ENCODE results near the gene FLNB. TPM values are rescaled to one million over a fixed set of nuclear protein-coding genes. Genes with fewer than 3 reads are reported as not detected.

The FLNB gene
- total RNA-seq = 10 to 100 TPM; 28.0 to 94.4 TPM
- long read RNA-seq, partial matches to known transcripts = 32 of 36 reads
- long read RNA-seq, other reads (novel, unspliced or antisense) = 4 of 36 reads

- peak; percentile 93 to 96 for ATAC-seq
These were observed at the start of gene FLNB for GRCh38 chr3:58008141-58009025. TSS of gene FLNB (plus strand) at chr3:58008422. CDS start at chr3:58008565, 143 bp downstream.

GRCh38 chr3:57958642-57959422 is 49.4 kb upstream of the FLNB start:
- ATAC-seq = peak; percentile 32 to 75
- peak; percentile 79 for DNase-seq
- intact Hi-C loops (cut with DNase I) = no loop called here

More at GRCh38 chr3:58008141-58009025, at the start of gene FLNB:
- intact Hi-C loops (cut with DNase I) = loop anchor here in 1 of 2 donors (2.0 kb wide), 1 partner anchor 164 kb away; no protein-coding TSS in a partner anchor
- DNase-seq = peak; percentile 78

- peak; percentile 62 for DNase-seq
- intact Hi-C loops (cut with DNase I) = no loop called here
- ATAC-seq = peak; percentile 46 to 77
These were observed 48.6 kb upstream of the FLNB start for GRCh38 chr3:57959423-57960173.

GRCh38 chr3:57960174-57960505 is 48.1 kb upstream of the FLNB start:
- ATAC-seq = peak in 1 of 2 donors; percentile 5
- intact Hi-C loops (cut with DNase I) = no loop called here
- DNase-seq = no peak

DNA sequence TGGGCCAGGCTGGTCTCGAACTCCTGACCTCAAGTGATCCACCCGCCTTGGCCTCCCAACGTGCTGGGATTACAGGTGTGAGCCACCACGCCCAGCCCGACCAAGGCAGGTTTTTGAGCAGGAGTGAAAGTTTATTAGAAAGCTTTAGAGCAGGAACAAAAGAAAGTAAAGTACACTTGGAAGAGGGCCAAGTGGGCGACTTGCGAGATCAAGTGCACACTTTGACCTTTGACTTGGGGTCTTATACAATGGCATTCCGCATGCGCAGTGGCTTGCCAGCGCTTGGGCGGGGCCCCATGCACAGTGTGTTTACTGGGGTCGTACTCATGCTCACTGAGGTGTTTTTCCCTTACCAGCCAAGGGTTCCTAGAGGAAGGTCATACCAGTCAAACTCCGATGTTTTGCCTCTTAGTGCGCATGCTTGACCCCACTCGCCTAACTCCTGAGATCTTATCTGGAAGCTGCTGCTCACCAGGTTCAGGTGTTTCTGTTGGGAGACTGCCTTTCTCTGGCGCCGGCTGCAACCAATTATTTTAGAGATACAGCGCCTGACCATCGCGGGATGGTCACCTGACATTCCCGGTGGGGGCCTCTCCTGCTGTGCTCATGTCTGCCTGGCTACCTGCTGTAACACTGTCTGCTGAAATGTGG is 46.9 kb upstream of the FLNB start:
- intact Hi-C loops (cut with DNase I) = no loop called here
- ATAC-seq (no peak), DNase-seq (no peak)

DNA sequence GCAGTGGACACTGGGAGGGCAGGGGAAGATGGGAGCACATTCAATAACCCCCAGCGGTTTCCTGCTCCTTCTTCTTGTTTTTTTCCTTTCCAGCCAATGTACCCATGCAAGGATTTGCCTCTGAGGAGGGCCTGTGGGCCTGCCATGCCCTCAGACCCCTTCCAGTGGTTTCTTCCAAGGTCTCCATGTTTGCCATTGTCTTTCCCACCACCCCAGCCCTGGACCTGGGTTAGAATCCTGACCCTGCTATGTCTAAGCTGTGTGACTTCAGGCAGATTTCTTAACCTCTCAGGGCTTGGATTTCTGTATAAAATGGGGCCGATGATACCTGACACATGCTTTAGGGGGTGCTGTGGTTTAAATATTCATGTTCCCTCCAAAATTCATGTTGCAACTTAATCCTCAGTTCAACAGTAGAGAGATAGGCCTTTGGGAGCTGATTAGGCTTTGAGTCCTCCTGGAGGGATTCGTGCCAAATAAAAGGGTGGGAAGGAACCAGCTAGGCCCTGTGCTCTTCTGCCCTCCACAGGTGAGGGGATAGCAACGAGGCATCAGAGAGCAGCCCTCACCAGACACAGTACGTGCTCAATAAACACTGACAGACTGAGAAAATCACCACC is 46.3 kb upstream of the FLNB start:
- ATAC-seq (peak in 1 of 2 donors; percentile 15), DNase-seq (no peak)
- intact Hi-C loops (cut with DNase I) = no loop called here

DNA sequence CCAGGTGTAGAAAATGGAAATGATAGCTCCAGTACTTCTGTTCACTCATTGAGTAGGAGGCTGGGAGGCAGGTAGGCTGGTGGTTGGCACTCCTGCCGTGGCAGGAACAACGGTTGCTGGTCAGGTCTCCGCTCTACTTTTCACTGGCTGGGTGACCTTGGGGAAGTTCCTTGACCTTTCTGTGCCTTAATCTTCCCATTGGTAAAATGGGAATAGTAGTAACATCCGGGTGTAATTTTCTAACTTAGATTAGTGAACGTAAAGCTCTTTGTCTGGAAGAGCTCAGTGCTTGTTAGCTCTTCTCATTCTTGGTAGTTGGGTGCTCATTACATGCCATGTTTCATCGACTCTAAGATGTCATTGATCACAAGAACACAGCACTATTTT is 45.8 kb upstream of the FLNB start:
- intact Hi-C loops (cut with DNase I) = no loop called here
- DNase-seq = no peak

GRCh38 chr3:57963811-57964346 is 44.3 kb upstream of the FLNB start:
- DNase-seq (no peak), ATAC-seq (no peak)

More for the DNA sequence above, 45.8 kb upstream of the FLNB start:
- no peak for ATAC-seq

DNA sequence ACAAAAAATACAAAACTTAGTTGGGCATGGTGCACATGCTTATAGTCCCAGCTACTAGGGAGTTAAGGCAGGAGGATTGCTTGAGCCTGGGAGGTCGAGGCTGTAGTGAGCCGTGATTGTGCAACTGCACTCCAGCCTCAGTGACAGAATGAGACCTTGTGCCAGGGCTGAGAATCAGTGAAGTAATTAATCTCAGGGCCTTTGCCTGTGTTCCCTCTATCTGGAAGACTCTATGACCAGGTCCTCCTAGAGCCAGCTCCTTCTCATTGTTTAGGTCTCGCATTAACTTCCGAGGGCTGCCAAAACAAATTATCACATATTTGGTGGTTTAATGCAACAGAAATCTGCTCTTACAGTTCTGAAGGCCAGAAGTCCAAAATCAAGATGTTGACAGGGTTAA is 41.4 kb upstream of the FLNB start:
- DNase-seq = no peak
- peak in 1 of 2 donors; percentile 24 for ATAC-seq
- intact Hi-C loops (cut with DNase I) = no loop called here

More at GRCh38 chr3:57963811-57964346, 44.3 kb upstream of the FLNB start:
- intact Hi-C loops (cut with DNase I) = no loop called here

DNA sequence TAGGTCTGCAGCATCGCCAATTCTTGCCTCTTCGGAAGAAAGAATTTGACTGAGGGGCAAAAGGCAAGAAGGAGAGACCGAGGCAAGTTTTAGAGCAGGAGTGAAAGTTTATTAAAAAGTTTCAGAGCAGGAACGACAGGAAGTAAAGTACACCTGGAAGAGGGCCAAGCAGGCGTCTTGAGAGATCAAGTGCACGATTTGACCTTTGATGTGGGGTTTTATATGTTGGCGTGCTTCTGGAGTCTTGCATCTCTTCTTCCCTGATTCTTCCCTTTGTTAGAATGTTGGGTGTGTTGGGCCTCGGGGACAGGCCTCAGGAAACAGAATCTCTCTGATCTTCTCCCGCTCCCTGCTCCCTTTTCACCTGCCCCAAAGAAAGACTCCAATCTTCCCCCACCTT is 40.6 kb upstream of the FLNB start:
- no peak for DNase-seq
- intact Hi-C loops (cut with DNase I) = no loop called here

GRCh38 chr3:57968501-57968900 is 39.7 kb upstream of the FLNB start:
- no peak for DNase-seq
- no peak for ATAC-seq
- intact Hi-C loops (cut with DNase I) = no loop called here

More for the DNA sequence above, 40.6 kb upstream of the FLNB start:
- ATAC-seq = no peak

DNA sequence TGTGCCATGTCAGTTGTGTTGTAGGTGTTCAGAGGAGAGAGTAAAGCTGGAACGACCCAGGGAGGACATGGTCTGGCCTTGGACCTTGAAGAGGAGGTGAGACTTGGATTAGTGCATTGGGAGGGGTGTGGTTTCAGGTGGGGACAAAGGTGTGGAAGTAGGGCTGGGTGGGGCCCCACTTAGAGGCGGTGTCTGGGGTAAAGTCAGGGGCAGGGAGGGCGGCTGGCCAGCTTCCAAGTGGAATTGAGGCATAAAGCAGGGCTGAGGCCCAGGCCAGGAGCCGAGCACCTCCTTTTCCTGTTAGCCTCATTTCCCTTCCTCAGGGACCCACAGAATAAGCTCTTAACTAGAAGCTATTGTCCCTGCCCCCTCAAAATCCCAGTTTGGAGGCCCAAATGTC is 36.2 kb upstream of the FLNB start:
- intact Hi-C loops (cut with DNase I) = no loop called here
- ATAC-seq (no peak), DNase-seq (peak; percentile 50)

DNA sequence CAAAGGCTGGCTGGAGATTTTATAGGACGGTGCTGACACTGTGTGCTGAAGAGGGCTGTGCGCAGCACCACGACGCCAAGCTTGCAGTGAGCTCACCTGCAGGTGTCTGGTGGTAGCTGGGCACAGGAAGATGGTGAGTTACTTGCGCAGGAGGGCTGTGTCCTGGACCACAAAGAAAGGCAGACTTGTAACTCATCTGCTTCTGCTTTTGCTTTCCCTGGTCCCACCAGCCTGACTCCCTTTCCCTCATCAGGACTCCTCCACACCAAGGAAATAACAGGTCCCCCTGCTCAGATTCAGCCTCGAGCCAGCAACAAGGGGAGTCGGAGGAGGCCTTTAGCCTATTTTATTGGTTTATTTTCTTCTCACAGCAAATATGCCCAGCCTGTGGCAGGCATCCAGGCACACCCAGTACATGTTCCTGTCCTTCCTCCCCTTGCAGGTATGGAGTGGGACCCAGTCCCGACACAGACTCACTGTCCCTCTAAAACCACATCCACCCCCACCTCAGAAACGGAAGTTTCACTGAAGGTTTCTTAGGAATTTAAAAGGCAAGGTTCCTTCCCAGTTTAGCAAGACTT is 35.6 kb upstream of the FLNB start:
- no peak for DNase-seq
- intact Hi-C loops (cut with DNase I) = no loop called here
- ATAC-seq = no peak

GRCh38 chr3:57973715-57974477 is 34.3 kb upstream of the FLNB start:
- ATAC-seq = no peak

DNA sequence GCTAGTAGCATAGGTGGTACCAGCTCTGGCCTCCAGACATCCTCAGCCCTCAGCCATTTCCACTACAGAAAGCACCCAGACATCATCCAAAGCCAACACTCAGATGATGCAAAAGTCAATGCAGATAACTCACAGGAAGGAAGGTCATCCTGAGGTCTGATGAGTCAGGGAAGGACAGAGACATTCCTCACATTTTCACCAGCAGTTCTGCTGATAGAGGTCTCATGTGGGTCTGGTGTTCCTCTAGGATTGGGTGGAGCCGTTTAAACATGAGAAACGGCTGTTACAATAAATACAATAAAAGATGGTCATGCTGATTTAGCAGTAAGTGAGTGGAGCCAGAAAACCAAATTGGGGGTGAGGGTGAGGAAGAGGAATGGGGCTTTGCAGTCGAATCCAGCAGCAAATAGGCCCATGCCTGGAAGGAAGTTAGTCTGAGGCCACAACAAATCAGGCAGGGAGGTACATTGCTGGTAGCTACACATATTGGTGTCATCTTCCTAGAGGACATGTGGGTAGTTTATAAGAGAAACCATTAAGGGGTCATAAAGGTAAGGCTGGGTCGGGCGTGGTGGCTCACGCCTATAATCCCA is 33.3 kb upstream of the FLNB start:
- DNase-seq (no peak), ATAC-seq (peak; percentile 64 to 92)
- intact Hi-C loops (cut with DNase I) = no loop called here

More at GRCh38 chr3:57973715-57974477, 34.3 kb upstream of the FLNB start:
- no peak for DNase-seq
- intact Hi-C loops (cut with DNase I) = no loop called here

- DNase-seq (no peak), ATAC-seq (no peak)
- intact Hi-C loops (cut with DNase I) = no loop called here
These were observed 30.4 kb upstream of the FLNB start for GRCh38 chr3:57977818-57978235.

- ATAC-seq = no peak
- DNase-seq = no peak
- intact Hi-C loops (cut with DNase I) = no loop called here
These were observed 29.9 kb upstream of the FLNB start for GRCh38 chr3:57978316-57978715.
